Neural progenitor cell (in vitro differentiated cells): ENCODE measurements around the gene PLB1. TPM values are rescaled to one million over a fixed set of nuclear protein-coding genes. Genes with fewer than 3 reads are reported as not detected.

Experiments
- DNase-seq: peaks from one replicate; pipeline ENCODE4 v3.0.0-alpha.2; 2016; ENCODE audit warnings: low spot score
- H2AFZ ChIP-seq: fragments of 200-600 bp; sonication (generic); replicated peaks from 2 replicates; pipeline ENCODE4 v1.6.1; 2016; ENCODE audit warnings: antibody characterized with exemption
- H3F3A ChIP-seq: fragments of 200-600 bp; sonication (generic); 2 replicates; pipeline ENCODE4 v1.6.1; 2016; ENCODE audit warnings: antibody characterized with exemption, low read depth
- H3K27ac ChIP-seq: fragments of 200-600 bp; sonication (generic); 2 replicates; pipeline ENCODE4 v1.5.1; 2016; ENCODE audit warnings: mild to moderate bottlenecking
- H3K27me3 ChIP-seq: fragments of 200-600 bp; sonication (generic); 2 replicates; pipeline ENCODE4 v1.6.1; 2016; ENCODE audit warnings: mild to moderate bottlenecking, moderate library complexity
- H3K36me3 ChIP-seq: fragments of 200-600 bp; sonication (generic); 2 replicates; pipeline ENCODE4 v1.5.1; 2016
- H3K4me1 ChIP-seq: fragments of 200-600 bp; sonication (generic); 2 replicates; pipeline ENCODE4 v1.6.1; 2016; ENCODE audit warnings: mixed run types
- H3K4me2 ChIP-seq: fragments of 200-600 bp; sonication (generic); 2 replicates; pipeline ENCODE4 v1.6.1; 2016
- H3K4me3 ChIP-seq: fragments of 200-600 bp; sonication (generic); 2 replicates; pipeline ENCODE4 v1.5.1; 2016
- H3K79me2 ChIP-seq: fragments of 200-600 bp; sonication (generic); 2 replicates; pipeline ENCODE4 v1.6.1; 2016; ENCODE audit warnings: low read depth
- H3K9ac ChIP-seq: fragments of 200-600 bp; sonication (generic); 2 replicates; pipeline ENCODE4 v1.6.1; 2016
- H3K9me3 ChIP-seq: fragments of 200-600 bp; sonication (generic); 2 replicates; pipeline ENCODE4 v1.5.1; 2016; ENCODE audit warnings: low read depth
- H4K20me1 ChIP-seq: fragments of 200-600 bp; sonication (generic); 2 replicates; pipeline ENCODE4 v1.6.1; 2016; ENCODE audit warnings: low read depth
- H3K27ac Mint-ChIP-seq: 3 replicates; pipeline ENCODE4 v1.8.0; 2021; ENCODE audit warnings: mixed read lengths
- H3K27me3 Mint-ChIP-seq: 2 replicates; pipeline ENCODE4 v1.8.0; 2022; ENCODE audit warnings: low read depth, mild to moderate bottlenecking, inconsistent platforms, moderate library complexity, mixed read lengths; ENCODE audit not compliant: insufficient read depth
- H3K36me3 Mint-ChIP-seq: 3 replicates; pipeline ENCODE4 v1.8.0; 2021; ENCODE audit warnings: mixed read lengths
- H3K4me1 Mint-ChIP-seq: 3 replicates; pipeline ENCODE4 v1.8.0; 2021; ENCODE audit warnings: mixed read lengths
- H3K4me3 Mint-ChIP-seq: 3 replicates; pipeline ENCODE4 v1.8.0; 2021; ENCODE audit warnings: mild to moderate bottlenecking, moderate library complexity, mixed read lengths
- H3K9me3 Mint-ChIP-seq: 3 replicates; pipeline ENCODE4 v1.8.0; 2020; ENCODE audit warnings: mixed read lengths
- EZH2 ChIP-seq: fragments of 200-600 bp; sonication (generic); IDR thresholded peaks from 2 replicates; pipeline ENCODE4 v1.6.1; 2017; ENCODE audit warnings: antibody characterized with exemption, mild to moderate bottlenecking, moderate library complexity
- EZH2phosphoT487 ChIP-seq: fragments of 200-600 bp; sonication (generic); IDR thresholded peaks from 2 replicates; pipeline ENCODE4 v1.6.1; 2017; ENCODE audit warnings: antibody characterized with exemption
- total RNA-seq: library from RNA; depleted of rRNA; stranded (reverse); fragments of >200 nt; gene quantifications from 2 replicates; pipeline ENCODE4 v1.2.3, GENCODE V29; 2015; ENCODE audit warnings: low replicate concordance
- TF ChIP-seq, protein P1 (sequence below): fragments of 200-600 bp; sonication (generic); IDR thresholded peaks from 2 replicates; pipeline ENCODE4 v1.5.1; 2017; ENCODE audit warnings: antibody characterized with exemption, mild to moderate bottlenecking

PLB1 gene
- total RNA-seq, 1 donor from 2014 or later: not detected

DNA sequence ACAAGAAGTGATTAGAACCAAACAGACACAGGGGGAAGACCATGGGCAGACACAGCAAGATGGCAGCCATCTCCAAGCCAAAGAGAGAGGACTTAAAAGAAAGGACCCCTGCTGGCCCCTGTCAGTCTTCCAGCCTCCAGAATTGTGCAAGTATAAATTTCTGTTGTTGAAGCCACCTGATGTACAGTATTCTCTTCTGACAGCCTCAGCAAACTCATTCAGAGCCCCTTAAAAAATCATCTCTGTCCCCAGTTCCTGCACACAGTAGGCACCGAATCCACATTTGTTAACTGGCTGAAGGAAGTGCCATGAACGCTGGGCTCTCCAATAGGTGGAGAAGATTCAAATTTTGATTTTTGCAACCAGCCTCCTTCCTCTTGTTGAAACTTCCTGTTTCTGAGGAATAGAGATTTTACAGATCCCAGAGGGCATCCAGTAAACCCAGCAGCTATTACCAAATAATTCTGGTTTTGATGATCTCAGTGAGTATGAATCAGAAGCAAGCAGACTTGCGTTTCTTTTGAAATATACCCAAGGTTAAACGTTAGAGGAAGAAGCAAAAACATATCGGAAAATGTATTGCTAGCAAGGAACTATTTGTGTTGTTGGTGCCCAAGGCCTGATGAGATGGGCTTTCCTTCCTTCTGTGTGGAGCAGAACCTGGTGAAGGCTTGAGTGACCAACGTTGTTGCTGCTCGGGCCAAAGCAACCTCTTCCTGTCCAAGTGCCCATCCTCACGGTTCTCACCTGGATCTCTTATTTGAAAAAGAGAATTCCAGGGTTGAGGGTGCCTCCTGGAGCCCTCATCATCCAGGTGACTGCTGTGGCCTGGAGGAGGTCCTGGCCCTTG lies 47.7 kb upstream of the PLB1 start:
- H3K4me3 Mint-ChIP-seq: no peak overlapping the region
- H3K27me3 ChIP-seq: no peaks in the 10 kb centered on the region
- H3K36me3 Mint-ChIP-seq: no peaks in the 10 kb centered on the region
- no peaks in the 10 kb centered on the region for H3K9me3 ChIP-seq
- H3F3A ChIP-seq: no peaks in the 10 kb centered on the region
- H3K9ac ChIP-seq: no peak overlapping the region
- H3K4me1 ChIP-seq: peaks cover 3% of the 10 kb centered on the region
- H3K79me2 ChIP-seq: no peaks in the 10 kb centered on the region
- no peak for DNase-seq
- H4K20me1 ChIP-seq: no peaks in the 10 kb centered on the region
- H3K36me3 ChIP-seq: no peaks in the 10 kb centered on the region
- H3K4me3 ChIP-seq: no peak overlapping the region
- H3K9me3 Mint-ChIP-seq: peaks cover 2% of the 10 kb centered on the region
- peaks cover 3% of the 10 kb centered on the region for H3K4me1 Mint-ChIP-seq
- H3K27ac ChIP-seq: no peak overlapping the region
- H3K27me3 Mint-ChIP-seq: peaks cover 5% of the 10 kb centered on the region
- no peak overlapping the region for H3K4me2 ChIP-seq
- H2AFZ ChIP-seq: no peak overlapping the region
- TF ChIP-seq, protein P1, sequence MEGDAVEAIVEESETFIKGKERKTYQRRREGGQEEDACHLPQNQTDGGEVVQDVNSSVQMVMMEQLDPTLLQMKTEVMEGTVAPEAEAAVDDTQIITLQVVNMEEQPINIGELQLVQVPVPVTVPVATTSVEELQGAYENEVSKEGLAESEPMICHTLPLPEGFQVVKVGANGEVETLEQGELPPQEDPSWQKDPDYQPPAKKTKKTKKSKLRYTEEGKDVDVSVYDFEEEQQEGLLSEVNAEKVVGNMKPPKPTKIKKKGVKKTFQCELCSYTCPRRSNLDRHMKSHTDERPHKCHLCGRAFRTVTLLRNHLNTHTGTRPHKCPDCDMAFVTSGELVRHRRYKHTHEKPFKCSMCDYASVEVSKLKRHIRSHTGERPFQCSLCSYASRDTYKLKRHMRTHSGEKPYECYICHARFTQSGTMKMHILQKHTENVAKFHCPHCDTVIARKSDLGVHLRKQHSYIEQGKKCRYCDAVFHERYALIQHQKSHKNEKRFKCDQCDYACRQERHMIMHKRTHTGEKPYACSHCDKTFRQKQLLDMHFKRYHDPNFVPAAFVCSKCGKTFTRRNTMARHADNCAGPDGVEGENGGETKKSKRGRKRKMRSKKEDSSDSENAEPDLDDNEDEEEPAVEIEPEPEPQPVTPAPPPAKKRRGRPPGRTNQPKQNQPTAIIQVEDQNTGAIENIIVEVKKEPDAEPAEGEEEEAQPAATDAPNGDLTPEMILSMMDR: no peak
- TF ChIP-seq EZH2phosphoT487: no peak
- no peak for TF ChIP-seq EZH2
- H3K27ac Mint-ChIP-seq: no peak overlapping the region

DNA sequence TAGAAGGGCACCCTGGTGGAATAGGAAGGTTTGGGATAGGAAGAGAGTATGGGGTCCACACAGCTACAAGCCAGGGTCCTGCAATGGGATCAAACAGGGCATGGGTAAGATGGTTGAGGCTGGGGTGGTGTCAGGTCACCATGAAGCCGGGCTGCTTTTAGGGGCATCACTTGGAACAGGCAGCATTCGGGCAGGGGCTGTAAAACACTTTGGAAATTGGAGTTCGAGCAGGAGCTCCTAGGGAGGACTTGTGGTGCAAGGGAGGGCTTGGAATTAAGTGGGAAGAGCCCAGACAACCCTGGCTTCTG lies 47.1 kb upstream of the PLB1 start:
- H3K4me2 ChIP-seq: no peak overlapping the region
- no peaks in the 10 kb centered on the region for H4K20me1 ChIP-seq
- TF ChIP-seq, protein P1: no peak
- TF ChIP-seq EZH2phosphoT487 (no peak), EZH2 (no peak)
- H3K36me3 ChIP-seq: no peaks in the 10 kb centered on the region
- no peaks in the 10 kb centered on the region for H3F3A ChIP-seq
- H2AFZ ChIP-seq: no peak overlapping the region
- no peaks in the 10 kb centered on the region for H3K27me3 ChIP-seq
- Mint-ChIP-seq H3K4me3 (no peak overlapping the region), H3K27me3 (peaks cover 5% of the 10 kb centered on the region), H3K4me1 (peaks cover 3% of the 10 kb centered on the region), H3K36me3 (no peaks in the 10 kb centered on the region), H3K27ac (no peak overlapping the region), H3K9me3 (peaks cover 2% of the 10 kb centered on the region)
- no peak overlapping the region for H3K27ac ChIP-seq
- H3K9me3 ChIP-seq: no peaks in the 10 kb centered on the region
- no peak overlapping the region for H3K9ac ChIP-seq
- H3K4me3 ChIP-seq: no peak overlapping the region
- peaks cover 3% of the 10 kb centered on the region for H3K4me1 ChIP-seq
- DNase-seq: no peak
- no peaks in the 10 kb centered on the region for H3K79me2 ChIP-seq

- Histone ChIP-seq H3K9ac (no peak overlapping the region), H3K4me2 (no peak overlapping the region), H3K4me3 (no peak overlapping the region), H3F3A (no peaks in the 10 kb centered on the region), H3K9me3 (no peaks in the 10 kb centered on the region), H4K20me1 (no peaks in the 10 kb centered on the region), H3K27ac (no peak overlapping the region), H3K27me3 (no peaks in the 10 kb centered on the region), H3K36me3 (no peaks in the 10 kb centered on the region), H3K79me2 (no peaks in the 10 kb centered on the region), H2AFZ (no peak overlapping the region), H3K4me1 (peaks cover 3% of the 10 kb centered on the region)
- H3K36me3 Mint-ChIP-seq: no peaks in the 10 kb centered on the region
- peaks cover 3% of the 10 kb centered on the region for H3K4me1 Mint-ChIP-seq
- DNase-seq: no peak
- no peak overlapping the region for H3K4me3 Mint-ChIP-seq
- peaks cover 5% of the 10 kb centered on the region for H3K27me3 Mint-ChIP-seq
- no peak overlapping the region for H3K27ac Mint-ChIP-seq
- TF ChIP-seq EZH2 (no peak), EZH2phosphoT487 (no peak)
- TF ChIP-seq, protein P1: no peak
- H3K9me3 Mint-ChIP-seq: peaks cover 2% of the 10 kb centered on the region
These were observed 46.8 kb upstream of the PLB1 start for GRCh38 chr2:28449126-28449487.
